HG03469 (cell line): Measurements from ENCODE around the gene SLC25A42.
A peak's percentile ranks its signal among the peaks of the same experiment; 100 is the strongest.
"Not testable (repeated sequence)": the region's sequence is repeated elsewhere in the genome, so short reads cannot be mapped to it uniquely, and the experiment has no call there.

ENCODE experiments used
- ATAC-seq: cut with Tn5 transposase; IDR thresholded peaks from one replicate; pipeline ENCODE4 v1.9.1; 2021; ENCODE audit warnings: mild to moderate bottlenecking, moderate library complexity, moderate number of reproducible peaks; ENCODE audit not compliant: unreplicated experiment

The SLC25A42 gene

GRCh38 chr19:19063183-19064097 lies at the start of gene SLC25A42:
TSS of gene SLC25A42 (plus strand) at chr19:19063994. CDS start at chr19:19096125, 32,131 bp downstream.
- peak; percentile 75 for ATAC-seq

DNA sequence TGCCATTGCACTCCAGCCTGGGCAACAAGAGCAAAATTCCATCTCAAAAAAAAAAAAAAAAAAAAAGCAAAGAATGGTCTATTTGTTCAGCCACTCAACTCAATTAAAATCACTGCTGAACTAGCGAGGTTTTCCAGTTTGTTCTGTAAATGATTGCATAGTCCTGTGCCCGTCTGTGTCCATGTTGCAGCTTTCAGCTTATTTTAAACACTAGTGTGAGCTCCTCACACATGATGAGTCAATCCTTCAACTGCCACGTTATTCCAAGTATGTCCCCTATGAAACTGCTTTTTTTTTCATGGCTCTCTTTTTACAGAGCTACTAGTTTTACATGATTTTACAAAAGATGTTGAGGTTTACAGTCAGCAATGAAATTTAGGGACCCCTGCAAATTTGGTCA lies 42.7 kb upstream of the SLC25A42 start:
- no peak for ATAC-seq

DNA sequence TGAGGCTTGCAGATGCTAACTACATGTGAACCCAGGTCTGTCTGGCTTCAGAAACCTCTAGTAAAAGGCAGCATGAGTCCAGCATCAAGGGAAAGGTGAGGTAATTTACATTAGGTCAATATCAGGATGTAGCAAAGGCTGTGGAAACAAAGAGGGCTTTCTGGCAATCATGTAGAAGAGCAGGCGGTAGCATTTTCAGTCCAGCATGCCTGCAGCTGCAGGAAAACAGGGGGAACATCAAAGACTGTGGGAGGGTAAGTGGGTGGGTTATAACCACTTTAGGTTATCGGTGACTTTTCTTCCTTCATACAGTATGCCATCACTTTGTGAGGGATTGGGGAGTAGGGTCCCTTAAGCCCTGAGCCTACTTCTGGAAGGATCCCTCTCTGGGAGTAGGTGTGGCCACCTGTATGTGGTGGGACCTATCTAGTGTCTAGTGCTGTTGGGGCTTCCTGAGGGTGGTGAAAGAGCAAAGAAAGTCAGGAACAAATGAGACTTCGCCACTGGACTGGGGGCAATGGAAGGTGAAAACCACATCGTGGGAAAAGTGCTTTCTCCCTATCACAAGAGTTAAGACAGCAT lies 41.3 kb upstream of the SLC25A42 start:
- ATAC-seq: no peak

DNA sequence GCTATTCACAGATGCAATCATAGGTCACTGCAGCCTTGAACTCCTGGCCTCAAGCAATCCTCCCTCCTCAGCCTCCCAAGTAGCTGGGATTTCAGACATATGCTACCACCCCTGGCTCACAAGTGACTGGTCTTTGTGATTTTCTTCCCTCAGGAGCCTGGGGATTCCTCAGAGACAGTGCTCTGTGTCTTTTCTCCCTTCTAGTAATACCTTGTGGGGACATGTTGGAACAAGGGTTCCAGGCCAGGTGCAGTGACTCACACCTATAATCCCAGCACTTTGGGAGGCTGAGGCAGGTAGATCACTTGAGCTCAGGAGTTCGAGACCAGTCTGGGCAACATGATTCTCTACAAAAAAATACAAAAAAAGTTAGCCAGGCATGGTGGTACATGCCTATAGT lies 40.4 kb upstream of the SLC25A42 start:
- not testable (repeated sequence) for ATAC-seq

GRCh38 chr19:19025861-19026260 lies 37.9 kb upstream of the SLC25A42 start:
- ATAC-seq: no peak

DNA sequence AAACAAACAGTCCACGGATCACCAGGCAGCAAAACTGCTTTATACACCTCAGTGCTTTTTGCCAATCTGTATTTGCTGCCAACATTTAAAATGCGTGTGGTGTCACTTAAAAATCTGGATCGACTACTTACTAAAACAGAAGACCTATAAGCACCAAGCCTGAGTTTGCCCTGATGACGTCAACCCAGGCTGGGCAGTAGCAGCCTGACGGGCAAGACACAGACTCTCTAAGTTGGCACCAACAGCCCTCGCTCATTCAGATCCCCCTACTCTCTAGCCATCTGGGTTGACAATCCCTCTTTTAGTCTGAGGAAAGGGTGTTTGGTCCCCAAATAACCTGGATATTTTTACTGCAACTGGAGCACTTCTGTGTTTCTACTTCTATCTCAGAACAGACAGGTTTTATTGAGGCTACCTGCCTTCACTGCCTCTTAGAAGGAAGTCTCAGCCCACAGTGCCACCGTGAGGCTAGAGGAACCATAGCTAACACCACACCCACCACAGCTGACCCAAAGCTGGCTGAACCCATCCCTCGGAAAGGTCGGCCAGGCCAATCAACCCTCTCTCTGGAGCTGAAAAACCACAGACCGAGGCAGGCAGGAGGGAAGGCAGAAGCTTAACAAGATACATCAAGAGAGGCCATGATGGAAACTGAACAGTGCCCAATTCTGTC lies 37.4 kb upstream of the SLC25A42 start:
- no peak for ATAC-seq

- ATAC-seq: no peak
These were observed 36.6 kb upstream of the SLC25A42 start for GRCh38 chr19:19027228-19027627.

GRCh38 chr19:19028526-19028925 lies 35.3 kb upstream of the SLC25A42 start:
- no peak for ATAC-seq

DNA sequence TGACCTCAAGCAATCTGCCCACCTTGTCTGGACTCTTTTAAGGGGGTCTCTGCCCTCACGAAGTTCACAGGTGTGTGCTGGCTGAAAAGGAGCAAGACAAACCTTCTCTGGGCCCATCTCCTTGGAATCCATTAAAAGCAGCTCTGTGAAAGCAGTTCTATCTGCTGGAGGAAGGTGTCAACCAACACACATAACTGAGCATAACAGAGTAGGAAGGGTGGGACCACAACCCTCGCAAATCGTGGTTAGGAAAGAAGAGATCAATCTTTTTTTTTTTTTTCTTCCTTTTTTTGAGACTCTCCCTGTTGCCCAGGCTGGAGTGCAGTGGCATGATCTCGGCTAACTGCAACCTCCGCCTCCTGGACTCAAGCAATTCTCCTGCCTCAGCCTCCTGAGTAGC lies 31.9 kb upstream of the SLC25A42 start:
- no peak for ATAC-seq

DNA sequence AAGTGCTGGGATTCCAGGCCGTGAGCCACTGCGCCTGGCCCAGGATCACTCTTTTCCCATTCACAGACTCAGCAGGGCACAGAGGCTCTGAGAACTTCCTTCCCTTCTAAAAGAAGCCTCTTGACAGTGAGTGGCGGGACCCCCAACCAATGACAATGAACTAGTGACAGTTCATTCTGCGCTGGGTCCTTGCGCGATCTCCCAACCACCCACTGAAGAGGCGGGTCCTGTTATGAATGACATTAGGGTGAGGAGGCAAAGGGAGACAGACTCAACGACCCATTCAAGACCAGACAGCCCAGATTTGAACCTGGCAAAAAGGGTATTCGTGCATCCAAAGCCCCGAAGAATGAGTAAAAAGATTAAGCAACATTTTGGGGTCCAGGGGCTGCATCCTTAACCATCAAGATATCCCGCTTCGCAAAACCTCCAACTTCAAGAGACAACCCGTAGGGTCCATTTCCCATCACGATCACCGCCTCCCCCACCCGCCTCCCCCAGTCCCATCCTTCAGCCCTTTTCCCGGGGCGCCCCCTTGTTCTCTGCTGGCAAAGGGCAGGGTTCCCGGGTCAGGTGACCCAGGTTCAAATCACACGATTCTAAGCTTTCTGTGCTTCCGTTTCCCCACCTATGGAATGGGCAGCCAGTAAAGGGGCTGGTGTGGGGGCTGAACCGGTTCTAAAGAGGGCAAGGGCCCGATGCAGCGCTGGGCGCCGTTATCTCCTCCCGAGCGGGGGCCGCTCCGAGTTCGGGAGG lies 31.2 kb upstream of the SLC25A42 start:
- ATAC-seq: peak; percentile 7

DNA sequence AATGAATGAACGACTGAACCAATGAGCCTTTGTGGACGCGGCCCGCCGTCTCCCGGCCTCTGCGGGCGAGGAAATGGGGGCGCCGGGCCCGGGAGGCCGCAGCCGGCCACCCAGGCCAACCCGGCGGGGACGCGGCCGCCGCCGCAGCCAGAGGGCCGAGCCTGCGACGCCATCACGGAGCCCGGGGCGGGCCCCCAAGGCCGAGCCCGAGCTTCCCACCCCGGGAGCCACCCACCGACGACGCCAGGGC lies 30.7 kb upstream of the SLC25A42 start:
- ATAC-seq: no peak

- peak; percentile 42 for ATAC-seq
These were observed 30.2 kb upstream of the SLC25A42 start, which contains the start of the genes ARMC6 and SUGP2 for GRCh38 chr19:19033426-19034203. TSS of gene ARMC6 (plus strand) at chr19:19033603. CDS start at chr19:19034210, 607 bp downstream. TSS of gene SUGP2 (minus strand) at chr19:19033517. CDS start at chr19:19031071, 2,446 bp downstream.

DNA sequence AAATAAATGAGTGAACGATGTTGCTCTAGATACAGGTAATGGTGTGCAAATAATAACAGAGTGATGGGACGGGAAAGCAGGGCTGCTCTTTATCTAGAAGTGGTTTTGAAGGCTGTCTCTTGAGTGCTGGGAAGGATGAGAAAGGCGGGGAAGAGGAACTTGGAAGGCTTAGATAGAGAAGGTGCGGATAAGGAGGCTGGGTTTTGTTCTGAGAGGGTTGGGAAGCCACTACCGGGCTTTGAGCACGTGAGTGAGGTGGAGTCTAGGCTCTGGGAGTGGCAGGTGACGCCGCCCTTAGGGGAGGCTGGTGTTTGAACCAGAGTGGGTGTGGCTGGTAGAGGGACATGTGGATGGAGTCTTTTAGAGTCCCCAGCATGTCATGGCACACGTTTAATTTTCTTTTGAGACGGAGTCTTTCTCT lies 29.6 kb upstream of the SLC25A42 start:
- ATAC-seq: no peak

GRCh38 chr19:19039901-19040300 lies 23.9 kb upstream of the SLC25A42 start:
- no peak for ATAC-seq

- no peak for ATAC-seq
These were observed 23.4 kb upstream of the SLC25A42 start for GRCh38 chr19:19040417-19040816.

GRCh38 chr19:19042732-19043280 lies 21.0 kb upstream of the SLC25A42 start:
- no peak for ATAC-seq

DNA sequence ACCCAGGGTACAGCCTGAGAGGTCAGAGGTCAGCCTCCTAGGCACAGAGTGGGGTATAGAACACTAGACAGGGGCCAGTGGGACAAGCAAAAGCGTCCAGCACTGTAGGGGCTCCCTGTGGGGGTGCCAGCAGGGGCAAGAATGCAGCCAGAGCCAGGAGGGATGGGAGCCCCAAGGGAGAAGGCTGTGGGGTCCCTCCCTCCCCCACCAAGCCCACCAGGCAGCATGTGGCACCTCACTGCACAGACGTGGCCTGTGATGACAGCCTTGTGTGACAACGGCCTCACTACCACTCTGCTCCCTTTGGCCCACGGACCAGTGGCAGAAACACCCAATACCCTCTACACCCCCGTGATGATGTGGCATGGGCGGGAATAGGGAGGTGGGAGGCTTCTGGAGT lies 20.3 kb upstream of the SLC25A42 start:
- ATAC-seq: no peak

DNA sequence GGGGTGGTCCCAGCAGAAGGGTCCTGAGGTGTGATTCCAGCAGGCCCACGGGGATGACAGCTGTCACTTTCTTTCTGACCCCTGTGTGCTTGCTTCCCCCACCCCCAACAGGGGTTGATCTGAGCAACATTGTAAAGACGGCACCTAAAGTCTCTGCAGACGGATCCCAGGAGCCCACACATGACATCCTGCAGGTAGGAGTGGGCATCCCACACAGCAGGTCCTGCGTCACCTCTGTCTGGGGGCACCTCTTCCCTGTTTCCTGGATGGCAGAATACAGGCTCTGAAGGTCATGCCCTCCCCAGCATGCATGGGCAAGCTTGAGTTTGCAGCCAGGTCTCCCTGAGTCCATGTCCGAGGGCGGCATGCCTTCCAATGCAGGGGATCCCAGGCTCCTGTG lies 19.9 kb upstream of the SLC25A42 start:
- ATAC-seq: no peak

- no peak for ATAC-seq
These were observed 14.4 kb upstream of the SLC25A42 start for GRCh38 chr19:19049406-19049805.

GRCh38 chr19:19050104-19050503 lies 13.7 kb upstream of the SLC25A42 start:
- ATAC-seq: no peak
